Type B pancreatic cell (in vitro differentiated cells): ENCODE measurements around the gene PCSK6. TPM values are rescaled to one million over a fixed set of nuclear protein-coding genes. Genes with fewer than 3 reads are reported as not detected.
A peak's percentile ranks its signal among the peaks of the same experiment; 100 is the strongest.

Experiments used
- DNase-seq: peaks from one replicate; pipeline ENCODE4 v3.0.0; 2021; ENCODE audit warnings: mixed read lengths; ENCODE audit not compliant: unreplicated experiment; ENCODE audit errors: extremely low spot score
- H3K27ac Mint-ChIP-seq: 2 replicates; pipeline ENCODE4 v1.8.0; 2021; ENCODE audit warnings: mild to moderate bottlenecking, mixed read lengths
- H3K27me3 Mint-ChIP-seq: 2 replicates; pipeline ENCODE4 v1.8.0; 2021; ENCODE audit warnings: mixed read lengths
- H3K36me3 Mint-ChIP-seq: 2 replicates; pipeline ENCODE4 v1.8.0; 2021; ENCODE audit warnings: mixed read lengths
- H3K4me1 Mint-ChIP-seq: one replicate; pipeline ENCODE4 v1.8.0; 2021; ENCODE audit warnings: mixed read lengths; ENCODE audit not compliant: unreplicated experiment
- H3K4me3 Mint-ChIP-seq: 2 replicates; pipeline ENCODE4 v1.8.0; 2021; ENCODE audit warnings: mild to moderate bottlenecking, mixed read lengths
- H3K9me3 Mint-ChIP-seq: 2 replicates; pipeline ENCODE4 v1.8.0; 2021; ENCODE audit warnings: mixed read lengths
- CTCF ChIP-seq: fragments of 200-600 bp; sonication (generic); conservative IDR thresholded peaks from 2 replicates; pipeline ENCODE4 v1.5.0; 2021; ENCODE audit warnings: antibody characterized with exemption, mild to moderate bottlenecking
- total RNA-seq: library from RNA; stranded (reverse); gene quantifications from 2 replicates; pipeline ENCODE4 v1.2.1, GENCODE V29; 2021; ENCODE audit warnings: low replicate concordance

PCSK6 gene
- total RNA-seq, 1 donor from 2014 or later, result 5.4 TPM

GRCh38 chr15:101440846-101441590, 48.5 kb downstream of the PCSK6 start:
- no peak for DNase-seq
- Mint-ChIP-seq H3K27ac (no peak overlapping the region), H3K27me3 (peaks cover 3% of the 10 kb centered on the region)

GRCh38 chr15:101439920-101440319, 49.6 kb downstream of the PCSK6 start:
- no peak for TF ChIP-seq CTCF
- Mint-ChIP-seq H3K27ac (no peak overlapping the region), H3K4me1 (peaks cover 19% of the 10 kb centered on the region), H3K36me3 (no peaks in the 10 kb centered on the region), H3K4me3 (peak overlapping the region; percentile 9), H3K9me3 (no peaks in the 10 kb centered on the region), H3K27me3 (peaks cover 6% of the 10 kb centered on the region)
- no peak for DNase-seq

More at GRCh38 chr15:101440846-101441590, 48.5 kb downstream of the PCSK6 start:
- Mint-ChIP-seq H3K4me3 (no peak overlapping the region), H3K4me1 (peaks cover 19% of the 10 kb centered on the region), H3K9me3 (no peaks in the 10 kb centered on the region), H3K36me3 (no peaks in the 10 kb centered on the region)
- no peak for TF ChIP-seq CTCF

GRCh38 chr15:101439285-101439919, 50.1 kb downstream of the PCSK6 start:
- Mint-ChIP-seq H3K4me1 (peaks cover 19% of the 10 kb centered on the region), H3K9me3 (no peaks in the 10 kb centered on the region), H3K36me3 (no peaks in the 10 kb centered on the region), H3K27me3 (peaks cover 9% of the 10 kb centered on the region), H3K4me3 (peak overlapping the region; percentile 9), H3K27ac (no peak overlapping the region)
- no peak for TF ChIP-seq CTCF
- no peak for DNase-seq

GRCh38 chr15:101438482-101439284, 50.8 kb downstream of the PCSK6 start:
- H3K36me3 Mint-ChIP-seq, result no peaks in the 10 kb centered on the region
- H3K4me1 Mint-ChIP-seq, result peaks cover 19% of the 10 kb centered on the region
- no peak overlapping the region for H3K27ac Mint-ChIP-seq
- TF ChIP-seq CTCF, result no peak
- peaks cover 9% of the 10 kb centered on the region for H3K27me3 Mint-ChIP-seq
- DNase-seq, result no peak
- no peak overlapping the region for H3K4me3 Mint-ChIP-seq
- no peaks in the 10 kb centered on the region for H3K9me3 Mint-ChIP-seq

GRCh38 chr15:101437618-101438481, 51.7 kb downstream of the PCSK6 start:
- Mint-ChIP-seq H3K36me3 (no peaks in the 10 kb centered on the region), H3K4me3 (no peak overlapping the region), H3K4me1 (peaks cover 19% of the 10 kb centered on the region), H3K9me3 (no peaks in the 10 kb centered on the region), H3K27me3 (peaks cover 9% of the 10 kb centered on the region), H3K27ac (no peak overlapping the region)
- no peak for DNase-seq
- no peak for TF ChIP-seq CTCF
